Aorta (tissue), 5 donors: ENCODE data around the gene GDNF. TPM values are rescaled to one million over a fixed set of nuclear protein-coding genes. Genes with fewer than 3 reads are reported as not detected.
"Not testable (repeated sequence)": the region's sequence is repeated elsewhere in the genome, so short reads cannot be mapped to it uniquely, and the experiment has no call there.

Source experiments
- ATAC-seq: fragments of 200-7000 bp; cut with Tn5 transposase; one replicate; pipeline ENCODE4 v1.9.1; 2022; ENCODE audit warnings: moderate library complexity; ENCODE audit not compliant: low FRiP score
- DNase-seq, 2 donors: peaks; one replicate each; pipeline ENCODE4 v3.0.0-alpha.2; 2020
- H3K27ac ChIP-seq, 2 donors: one replicate each; pipeline ENCODE4 v1.5.1; 2013; ENCODE audit warnings: low read length in 2 of 2, mild to moderate bottlenecking in 2 of 2, moderate library complexity in 2 of 2, control low read depth in 1 of 2, inconsistent platforms in 1 of 2, low read depth in 1 of 2
- H3K27me3 ChIP-seq, 2 donors: one replicate each; pipeline ENCODE4 v1.6.1; 2013; ENCODE audit warnings: control low read depth in 1 of 2, low read length in 1 of 2, mild to moderate bottlenecking in 1 of 2, moderate library complexity in 1 of 2; ENCODE audit not compliant: insufficient read depth in 2 of 2, control insufficient read depth in 1 of 2
- H3K36me3 ChIP-seq, 2 donors: one replicate each; pipeline ENCODE4 v1.6.1; 2013; ENCODE audit warnings: control low read depth in 1 of 2, low read length in 1 of 2, mild to moderate bottlenecking in 1 of 2; ENCODE audit not compliant: insufficient read depth in 2 of 2, control insufficient read depth in 1 of 2
- H3K4me1 ChIP-seq, 2 donors: one replicate each; pipeline ENCODE4 v1.6.1; 2013; ENCODE audit warnings: low read length in 2 of 2, control low read depth in 1 of 2, mild to moderate bottlenecking in 1 of 2, moderate library complexity in 1 of 2; ENCODE audit not compliant: insufficient read depth in 2 of 2, control insufficient read depth in 1 of 2
- H3K4me3 ChIP-seq, 2 donors: one replicate each; pipeline ENCODE4 v1.5.1; 2013; ENCODE audit warnings: low read length in 2 of 2, control low read depth in 1 of 2, mild to moderate bottlenecking in 1 of 2
- H3K9me3 ChIP-seq: one replicate; pipeline ENCODE4 v1.6.1; 2013; ENCODE audit warnings: mild to moderate bottlenecking, low read length; ENCODE audit not compliant: control insufficient read depth
- WGBS, 2 donors: extraction: QIAGEN DNeasy Blood & Tissue Kit; methylation state at CpG; one replicate each; pipeline ENCODE4 v1.1.7; 2013; 5-methylcytosine and 5-hydroxymethylcytosine counted together
- intact Hi-C, 2 donors: fragments of 100-400 bp; cut with DNase I; formaldehyde crosslinking; loops; one replicate each; pipeline versions ENCODE4 v1.14.2 to v1.15.0; 2022
- polyA plus RNA-seq, 2 donors: library from polyadenylated mRNA; stranded (reverse); fragments of 200-250 nt; gene quantifications; one replicate each; pipeline ENCODE4 v1.2.3, GENCODE V29; 2013
- total RNA-seq, 2 donors: library from RNA; stranded (reverse); fragmentation: NEBNext Ultra II Directional; extraction: Animal tissue kit (Norgen Biotek cat#: 25700); gene quantifications; one replicate each; pipeline ENCODE4 v1.2.1, GENCODE V29; 2021
- donor health status: healthy with polysubstance abuse.
- donor health status: Bipolar disorder and iron deficiency.
- donor health status: DM: no; HTN: no; CAD: no.
- donor health status: DM: no; HTN: no; CAD: no.
- donor health status: DM: yes; HTN: yes; CAD: no.

Gene GDNF
- total and polyA plus RNA-seq, 4 donors = 0.24 TPM; not detected in 3

- WGBS, 2 donors = 84 to 90% methylated on average over 7 of the region's 7 CpGs
- DNase-seq = no peak
- Histone ChIP-seq H3K4me3 (no peak overlapping the region), H3K27ac (no peak overlapping the region), H3K9me3 (peaks cover 2% of the 10 kb centered on the region), H3K36me3 (no peaks in the 10 kb centered on the region), H3K4me1 (no peaks in the 10 kb centered on the region), H3K27me3 (no peaks in the 10 kb centered on the region)
- ATAC-seq = no peak
- intact Hi-C loops = no loop called here
These were observed 34.1 kb upstream of the GDNF start for GRCh38 chr5:37873988-37874387.

GRCh38 chr5:37871023-37871815 is 31.4 kb upstream of the GDNF start:
- H3K27me3 ChIP-seq = peaks cover 0 to 4% of the 10 kb centered on the region in 2 donors
- no peaks in the 10 kb centered on the region for H3K36me3 ChIP-seq
- intact Hi-C loops = no loop called here
- H3K4me3 ChIP-seq = no peak overlapping the region
- no peaks in the 10 kb centered on the region for H3K4me1 ChIP-seq
- DNase-seq (no peak), ATAC-seq (no peak)
- no peak overlapping the region for H3K27ac ChIP-seq
- peaks cover 3% of the 10 kb centered on the region for H3K9me3 ChIP-seq
- WGBS, 2 donors = 68 to 84% methylated on average over 7 of the region's 7 CpGs

- H3K27me3 ChIP-seq = peaks cover 0 to 4% of the 10 kb centered on the region in 2 donors
- no peaks in the 10 kb centered on the region for H3K4me1 ChIP-seq
- ATAC-seq (no peak), DNase-seq (no peak)
- no peak overlapping the region for H3K4me3 ChIP-seq
- WGBS, 2 donors = 79 to 84% methylated on average over 2 of the region's 2 CpGs
- intact Hi-C loops = no loop called here
- peaks cover 3% of the 10 kb centered on the region for H3K9me3 ChIP-seq
- H3K36me3 ChIP-seq = no peaks in the 10 kb centered on the region
- no peak overlapping the region for H3K27ac ChIP-seq
These were observed 29.4 kb upstream of the GDNF start for GRCh38 chr5:37869216-37869615.

GRCh38 chr5:37867654-37868053 is 27.8 kb upstream of the GDNF start:
- 33 to 38% methylated on average over 3 of the region's 3 CpGs for WGBS, 2 donors
- Histone ChIP-seq H3K4me1 (no peaks in the 10 kb centered on the region), H3K27me3 (peaks cover 0 to 4% of the 10 kb centered on the region in 2 donors), H3K4me3 (no peak overlapping the region), H3K27ac (no peak overlapping the region), H3K36me3 (no peaks in the 10 kb centered on the region), H3K9me3 (peaks cover 3% of the 10 kb centered on the region)
- intact Hi-C loops = no loop called here
- ATAC-seq (no peak), DNase-seq (no peak)

- H3K27me3 ChIP-seq, H3K4me3 ChIP-seq, intact Hi-C loops, H3K4me1 ChIP-seq, H3K36me3 ChIP-seq, ATAC-seq, H3K9me3 ChIP-seq, DNase-seq, H3K27ac ChIP-seq: not testable (repeated sequence)
- WGBS, 2 donors = 85 to 94% methylated on average over 1 of the region's 1 CpG
These were observed 23.1 kb upstream of the GDNF start for GRCh38 chr5:37862907-37863306.

GRCh38 chr5:37860206-37860605 is 20.4 kb upstream of the GDNF start:
- intact Hi-C loops = no loop called here

GRCh38 chr5:37859805-37860204 is 20.0 kb upstream of the GDNF start:
- DNase-seq (no peak), ATAC-seq (no peak)
- 60 to 72% methylated on average over 4 of the region's 4 CpGs for WGBS, 2 donors
- Histone ChIP-seq H3K9me3 (no peaks in the 10 kb centered on the region), H3K4me3 (no peak overlapping the region), H3K36me3 (no peaks in the 10 kb centered on the region), H3K27ac (no peak overlapping the region), H3K4me1 (no peaks in the 10 kb centered on the region), H3K27me3 (no peaks in the 10 kb centered on the region)
- intact Hi-C loops = no loop called here

More at GRCh38 chr5:37860206-37860605, 20.4 kb upstream of the GDNF start:
- no peak overlapping the region for H3K4me3 ChIP-seq
- DNase-seq (no peak), ATAC-seq (no peak)
- no peaks in the 10 kb centered on the region for H3K9me3 ChIP-seq
- H3K4me1 ChIP-seq = no peaks in the 10 kb centered on the region
- no peaks in the 10 kb centered on the region for H3K36me3 ChIP-seq
- 43% methylated on average over 3 of the region's 3 CpGs for WGBS, 2 donors
- no peak overlapping the region for H3K27ac ChIP-seq
- H3K27me3 ChIP-seq = no peaks in the 10 kb centered on the region

GRCh38 chr5:37858250-37858649 is 18.4 kb upstream of the GDNF start:
- H3K4me3 ChIP-seq = no peak overlapping the region
- ATAC-seq (no peak), DNase-seq (no peak)
- intact Hi-C loops = no loop called here
- H3K4me1 ChIP-seq = no peaks in the 10 kb centered on the region
- peaks cover 2% of the 10 kb centered on the region for H3K9me3 ChIP-seq
- H3K36me3 ChIP-seq = no peaks in the 10 kb centered on the region
- no peaks in the 10 kb centered on the region for H3K27me3 ChIP-seq
- no peak overlapping the region for H3K27ac ChIP-seq

- no peak overlapping the region for H3K27ac ChIP-seq
- no peaks in the 10 kb centered on the region for H3K27me3 ChIP-seq
- no peak for ATAC-seq
- H3K4me3 ChIP-seq = no peak overlapping the region
- no peaks in the 10 kb centered on the region for H3K36me3 ChIP-seq
- intact Hi-C loops = no loop called here
- WGBS, 2 donors = 39 to 40% methylated on average over 1 of the region's 1 CpG
- H3K9me3 ChIP-seq = peaks cover 2% of the 10 kb centered on the region
- no peaks in the 10 kb centered on the region for H3K4me1 ChIP-seq
- no peak for DNase-seq
These were observed 17.9 kb upstream of the GDNF start for GRCh38 chr5:37857696-37858095.
